GM19328 (cell line): ENCODE data around the gene EFNA5.

Experiments
- ATAC-seq: cut with Tn5 transposase; IDR thresholded peaks from one replicate; pipeline ENCODE4 v1.9.1; 2021; ENCODE audit warnings: mild to moderate bottlenecking, moderate library complexity; ENCODE audit not compliant: unreplicated experiment

Gene EFNA5

DNA sequence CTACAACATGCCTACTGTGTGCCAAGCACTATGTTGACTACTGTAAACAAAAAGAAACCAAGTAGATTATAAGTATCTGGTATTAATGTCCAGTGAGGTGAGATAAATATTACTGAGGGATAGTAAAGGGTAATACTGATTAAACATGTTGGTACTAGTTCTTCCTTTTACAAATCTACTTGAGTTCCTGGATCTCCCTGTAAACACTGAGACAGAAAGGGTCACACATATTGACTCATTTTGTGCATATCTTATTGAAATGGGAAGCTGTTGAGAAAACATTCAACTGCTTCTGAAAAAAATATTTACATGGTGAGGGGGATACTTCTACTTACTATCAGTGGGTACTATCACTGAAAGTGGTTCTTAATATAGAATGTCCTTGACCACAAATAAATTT lies 24.3 kb downstream of the EFNA5 start:
- ATAC-seq, result no peak

DNA sequence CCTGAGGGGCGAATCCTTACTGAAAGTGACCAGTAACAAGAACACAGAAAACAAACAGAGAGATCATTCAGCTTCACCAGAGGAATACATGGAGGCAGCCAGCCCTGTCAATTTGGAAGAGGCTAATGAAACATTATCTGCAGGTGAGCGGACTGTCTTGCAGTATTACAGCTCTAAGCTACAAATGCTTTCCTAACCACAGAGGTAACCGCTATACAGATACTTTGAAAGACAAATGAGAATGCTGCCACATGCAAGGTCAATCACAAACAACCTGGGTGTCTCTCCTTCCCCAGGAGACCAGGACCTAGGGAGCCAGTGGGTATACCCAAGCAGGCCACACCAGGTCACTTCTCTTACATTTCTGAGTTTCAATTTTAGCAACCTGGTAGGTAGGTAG lies 30.2 kb downstream of the EFNA5 start:
- no peak for ATAC-seq

DNA sequence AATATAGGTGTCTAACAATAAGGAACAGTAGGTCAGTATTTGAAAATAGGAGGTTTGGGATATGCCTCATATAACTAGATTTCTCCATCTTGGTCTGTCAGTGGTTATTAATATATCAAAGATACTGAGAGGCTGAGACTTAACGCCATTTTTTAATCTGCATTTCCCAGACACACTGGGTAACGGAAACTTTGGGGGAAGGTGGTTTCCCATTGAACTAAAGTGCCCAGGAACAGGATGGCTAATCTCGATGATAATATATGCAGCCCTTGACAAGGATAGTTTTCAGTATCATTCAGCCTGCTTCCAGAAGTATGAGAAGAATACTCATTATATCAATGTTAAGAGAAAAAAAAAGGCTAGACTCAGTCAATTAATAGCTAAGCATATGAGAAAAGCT lies 30.7 kb downstream of the EFNA5 start:
- ATAC-seq, result no peak

DNA sequence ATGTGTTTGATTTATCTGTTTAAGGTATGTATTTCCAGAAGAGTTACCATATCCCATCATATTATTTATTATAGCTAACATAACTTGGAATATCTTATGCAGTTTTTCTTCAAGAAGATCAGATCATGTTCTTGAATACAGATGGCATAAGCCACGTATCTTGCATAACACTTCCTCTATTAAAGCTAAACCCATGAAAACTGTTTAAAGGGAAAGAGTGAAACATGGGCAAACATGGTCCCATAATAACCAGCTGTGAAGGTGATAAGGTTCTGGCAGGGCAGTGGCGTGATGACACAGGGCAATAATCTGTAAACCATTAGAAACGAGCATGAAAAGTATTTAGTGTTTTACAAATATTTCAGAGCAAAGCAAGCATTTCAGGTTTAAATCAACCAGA lies 34.2 kb downstream of the EFNA5 start:
- no peak for ATAC-seq

DNA sequence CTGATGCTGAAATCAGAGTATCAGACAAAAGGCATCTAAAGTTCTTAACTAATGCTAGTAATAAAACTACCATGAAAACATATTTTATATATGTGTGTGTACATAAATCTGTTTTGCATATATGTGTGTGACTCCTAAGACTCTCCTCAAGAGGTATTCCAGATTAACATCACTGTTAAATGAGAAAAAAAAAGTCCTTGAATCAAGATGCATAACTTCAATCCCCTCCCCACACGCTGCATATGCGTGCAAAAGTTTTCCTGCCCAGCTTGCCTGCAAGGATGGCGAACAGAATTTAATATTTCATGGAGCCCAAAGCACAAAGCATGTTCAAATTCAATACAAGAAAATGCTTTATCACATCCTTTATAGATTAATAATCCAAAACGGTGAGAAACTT lies 34.7 kb downstream of the EFNA5 start:
- ATAC-seq, result no peak

DNA sequence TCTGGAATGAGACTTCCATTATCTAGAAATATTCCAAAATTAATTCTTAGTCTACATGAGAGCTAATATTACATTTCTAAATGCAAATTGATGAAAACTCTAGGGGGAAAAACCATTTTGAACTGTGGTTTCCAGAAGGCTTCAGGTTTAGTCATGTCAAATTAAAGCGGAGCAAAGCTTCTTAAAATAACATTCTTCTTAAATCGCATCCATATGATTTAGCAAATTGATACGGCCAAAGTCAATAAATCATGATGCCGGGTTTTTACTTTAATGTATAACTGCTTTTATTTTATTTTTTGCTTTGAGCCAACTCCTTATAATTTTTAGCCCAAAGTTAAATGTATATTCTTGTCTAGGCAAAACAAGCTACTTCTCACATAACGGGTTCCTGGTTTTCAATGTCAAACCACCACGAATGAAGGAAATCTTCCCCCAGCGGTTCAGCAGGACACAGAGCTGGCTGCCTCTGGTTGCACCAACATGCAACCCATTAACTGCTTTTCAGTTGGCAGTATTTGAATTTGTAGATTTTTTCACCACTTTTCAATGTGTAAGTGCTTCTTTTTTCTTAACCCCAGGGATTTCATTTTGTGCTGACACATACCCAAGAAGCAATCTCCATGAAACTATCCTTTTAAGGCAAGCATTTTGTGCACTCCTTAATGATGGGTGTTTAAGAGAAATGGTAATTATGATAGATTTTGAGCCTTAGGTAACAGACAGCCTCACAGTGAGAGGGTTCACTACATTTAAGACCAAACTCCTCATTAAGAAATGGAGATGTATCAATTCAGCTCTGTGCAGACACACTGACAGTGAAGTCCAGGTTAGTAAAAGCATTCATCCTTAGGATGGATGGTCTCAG lies 35.5 kb downstream of the EFNA5 start:
- no peak for ATAC-seq

DNA sequence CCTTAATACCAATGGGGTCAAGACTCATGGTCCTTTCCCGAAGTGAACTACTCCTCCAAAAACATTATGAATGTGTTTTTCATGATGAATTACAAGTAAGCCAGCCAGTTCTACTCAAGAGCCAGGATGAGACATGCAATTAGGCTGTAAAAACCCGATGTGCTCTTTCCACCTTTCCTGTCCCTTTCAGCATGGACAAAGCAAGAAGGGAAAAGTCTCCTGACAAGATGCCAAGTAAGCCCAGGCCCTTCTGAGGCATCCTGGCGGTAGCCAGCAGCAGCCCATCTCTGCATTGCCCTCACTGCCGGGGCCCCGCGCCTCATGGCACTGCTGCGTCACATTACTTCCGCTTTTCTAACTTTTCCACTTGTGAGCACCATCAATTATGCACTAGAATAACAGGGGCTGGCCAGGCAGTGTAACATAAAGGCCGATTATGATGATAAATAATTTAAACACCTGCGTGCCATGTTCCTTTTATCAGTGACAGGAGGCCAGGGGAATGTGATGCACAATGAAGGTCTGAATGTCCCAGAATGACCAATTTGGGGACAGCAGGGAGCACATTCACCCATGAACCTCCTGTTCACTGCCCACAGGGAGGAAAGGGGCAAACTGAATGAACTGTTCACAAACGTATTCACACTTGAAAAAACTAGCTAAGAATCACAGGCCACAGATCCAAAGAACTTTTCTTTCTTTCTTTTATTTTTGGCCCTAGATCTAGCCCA lies 37.4 kb downstream of the EFNA5 start:
- ATAC-seq, result no peak

DNA sequence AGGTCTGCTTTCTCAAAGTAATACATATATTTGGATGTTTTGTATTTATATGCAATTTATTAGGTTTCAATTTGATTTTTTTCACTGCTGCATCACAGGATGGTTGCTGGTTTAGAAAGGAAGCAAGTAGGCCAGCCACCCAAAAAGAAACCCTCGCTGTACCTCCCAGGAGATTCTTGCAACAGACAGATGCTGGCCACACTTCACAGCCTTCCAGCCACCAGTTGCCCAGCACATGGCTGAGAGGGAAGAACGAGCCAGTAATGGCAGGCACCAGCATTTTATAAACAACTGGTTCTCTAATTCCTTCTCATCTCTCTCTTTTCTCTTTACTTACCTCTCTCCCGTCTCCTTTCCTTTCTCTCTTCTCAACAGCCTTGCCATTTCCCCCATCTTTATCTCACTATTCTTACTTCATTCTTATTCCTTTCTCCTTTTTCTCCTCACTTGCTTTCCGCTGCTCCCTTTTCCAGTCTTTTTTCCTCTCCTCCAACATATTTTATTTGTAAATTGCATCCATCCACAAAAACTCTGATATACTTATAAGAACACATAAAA lies 38.9 kb downstream of the EFNA5 start:
- ATAC-seq, result no peak

DNA sequence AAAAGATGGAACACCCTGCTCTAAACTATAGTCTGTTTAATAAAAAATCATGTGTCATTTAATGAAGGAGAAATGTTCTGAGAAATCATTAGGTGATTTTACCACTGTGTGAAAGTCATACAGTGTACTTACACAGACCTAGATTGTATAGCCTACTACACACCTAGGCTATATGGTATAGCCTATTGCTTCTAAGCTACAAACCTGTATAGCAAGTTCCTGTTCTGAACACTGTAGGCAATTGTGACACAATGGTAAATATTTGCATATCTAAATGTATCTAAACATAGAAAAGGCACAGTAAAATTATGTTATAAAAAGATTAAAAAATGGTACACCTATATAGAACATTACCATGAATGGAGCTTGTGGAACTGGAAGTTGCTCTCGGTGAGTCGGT lies 40.6 kb downstream of the EFNA5 start:
- ATAC-seq, result no peak

DNA sequence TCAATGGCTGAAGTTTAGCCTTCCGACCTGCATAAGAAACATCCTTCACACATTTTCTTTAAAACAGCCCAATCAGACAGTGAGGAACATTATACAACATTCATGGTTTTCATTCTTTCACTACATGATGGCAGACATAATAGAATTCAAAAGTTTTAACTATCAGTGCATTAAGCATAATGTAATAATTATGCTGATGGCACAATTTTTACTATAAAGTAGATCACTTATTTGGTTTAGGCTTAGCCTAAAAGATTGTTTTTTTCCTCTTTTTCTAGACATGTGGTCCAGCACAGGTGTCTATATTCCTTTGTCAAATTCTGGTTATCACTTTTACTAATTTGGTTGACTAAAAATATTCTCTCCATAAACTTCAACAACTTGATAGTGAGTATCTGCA lies 46.5 kb downstream of the EFNA5 start:
- no peak for ATAC-seq

DNA sequence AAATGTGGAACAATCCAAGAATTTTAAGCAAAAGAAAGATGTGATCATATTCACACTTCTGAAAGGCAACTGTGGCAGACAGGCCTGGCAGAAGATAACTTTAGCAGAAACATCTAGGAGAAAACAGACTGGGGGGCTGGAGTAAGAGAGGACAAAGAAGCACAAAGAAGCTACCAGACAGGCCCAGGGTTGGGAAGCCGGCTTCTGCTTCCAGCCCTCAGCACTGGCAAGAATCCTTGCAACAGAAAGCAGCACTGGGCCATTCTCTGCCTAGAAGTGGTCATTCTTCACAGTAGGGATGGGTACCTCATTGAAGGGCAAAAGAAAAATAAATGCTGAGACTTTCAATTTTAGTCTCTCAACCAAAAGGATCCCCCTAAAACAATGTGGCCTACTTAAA lies 49.6 kb downstream of the EFNA5 start:
- ATAC-seq, result no peak

DNA sequence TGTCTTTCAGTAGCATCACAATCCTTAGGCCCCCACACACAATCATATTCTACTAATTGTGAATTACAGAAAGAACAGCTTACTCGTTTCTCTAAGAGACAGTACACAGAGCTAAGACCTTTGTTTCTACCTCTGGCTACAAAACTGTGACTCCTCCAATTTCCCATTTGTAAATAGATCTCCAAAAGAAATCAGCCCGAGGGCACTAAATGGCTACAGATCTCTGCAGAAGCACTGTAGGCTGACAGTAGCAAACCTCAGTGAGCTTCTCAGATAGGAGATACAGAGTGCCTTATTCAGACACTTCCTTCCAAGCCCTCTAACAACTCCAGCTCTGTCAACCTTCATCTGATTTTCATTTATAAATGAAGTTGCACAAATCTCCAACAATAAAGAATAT lies 51.0 kb downstream of the EFNA5 start:
- ATAC-seq, result no peak

DNA sequence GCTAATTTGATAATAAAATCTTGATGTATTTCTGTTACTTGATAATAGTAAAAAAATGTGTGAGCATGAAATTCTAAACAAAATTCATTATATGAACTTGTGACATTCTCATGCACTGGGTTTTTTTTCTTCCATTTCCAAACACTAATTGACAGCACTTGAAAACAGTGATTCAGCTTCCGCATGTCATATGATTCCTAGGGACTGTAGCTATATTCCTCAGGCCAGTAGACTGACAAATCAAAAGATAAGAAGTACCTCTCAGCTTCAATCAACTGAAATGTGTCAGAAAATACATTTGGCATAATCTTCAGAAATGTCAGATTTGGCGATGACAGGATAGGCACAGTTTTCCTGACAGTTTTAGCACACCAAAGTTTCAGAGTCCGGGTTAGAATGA lies 52.5 kb downstream of the EFNA5 start:
- no peak for ATAC-seq

DNA sequence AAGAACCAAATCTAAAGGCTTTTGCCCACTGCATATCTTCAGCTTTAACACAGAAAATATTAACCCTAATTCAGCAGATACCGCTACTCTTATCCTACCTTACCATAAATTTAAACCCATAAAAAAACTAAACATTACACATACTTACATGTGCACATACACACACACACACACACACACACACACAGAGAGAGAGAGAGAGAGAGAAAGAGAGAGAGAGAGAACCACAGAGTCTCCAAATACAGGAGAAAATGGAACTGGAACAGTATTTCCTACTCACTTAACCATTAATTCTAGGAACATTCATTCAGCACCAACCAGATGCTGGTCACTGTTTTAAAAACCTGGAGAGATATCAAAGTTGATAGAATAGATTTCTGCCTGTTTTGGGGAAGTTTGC lies 53.7 kb downstream of the EFNA5 start:
- ATAC-seq, result no peak

DNA sequence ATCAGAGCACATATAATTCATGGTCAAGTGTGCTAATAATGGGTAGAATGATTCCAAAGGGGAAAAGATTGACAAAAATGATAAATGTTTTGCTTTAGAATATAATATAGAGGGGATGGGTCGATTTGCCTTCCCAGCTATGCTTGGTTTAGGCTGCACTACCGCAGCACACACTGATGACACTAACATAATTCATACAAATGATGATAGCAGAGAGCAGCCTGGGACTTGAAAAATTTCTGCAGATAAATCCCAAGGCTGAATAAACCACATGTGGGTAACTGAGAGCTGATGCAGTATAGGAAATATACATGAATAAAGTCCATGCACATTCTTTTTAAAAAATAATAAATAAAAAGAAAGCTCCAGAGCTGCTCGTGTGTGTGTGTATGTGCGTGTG lies 54.5 kb downstream of the EFNA5 start:
- no peak for ATAC-seq

DNA sequence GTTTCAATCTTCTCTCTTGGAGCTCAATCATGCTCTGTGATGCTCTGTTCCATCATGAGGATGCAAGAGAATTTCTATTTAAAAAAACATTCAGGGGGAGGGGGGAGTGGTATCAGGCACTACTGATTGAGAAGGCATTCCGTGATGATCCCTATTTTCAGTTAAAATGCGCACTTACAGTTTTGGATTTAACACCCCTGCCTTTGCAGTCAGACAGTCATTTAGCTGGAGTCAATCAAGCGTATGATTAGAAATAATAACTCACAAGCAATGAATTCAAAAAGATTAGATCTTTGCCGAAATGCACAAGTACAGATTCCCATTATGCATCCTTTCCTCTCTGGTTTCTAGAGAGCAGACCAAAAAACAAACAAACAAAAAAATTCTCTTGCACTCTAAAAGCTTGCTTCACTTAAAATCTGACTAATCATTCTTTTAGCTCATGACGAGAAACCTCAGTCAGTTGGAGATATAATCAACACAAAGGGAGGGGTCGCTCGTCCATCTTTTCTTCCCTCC lies 55.4 kb downstream of the EFNA5 start:
- ATAC-seq, result no peak

DNA sequence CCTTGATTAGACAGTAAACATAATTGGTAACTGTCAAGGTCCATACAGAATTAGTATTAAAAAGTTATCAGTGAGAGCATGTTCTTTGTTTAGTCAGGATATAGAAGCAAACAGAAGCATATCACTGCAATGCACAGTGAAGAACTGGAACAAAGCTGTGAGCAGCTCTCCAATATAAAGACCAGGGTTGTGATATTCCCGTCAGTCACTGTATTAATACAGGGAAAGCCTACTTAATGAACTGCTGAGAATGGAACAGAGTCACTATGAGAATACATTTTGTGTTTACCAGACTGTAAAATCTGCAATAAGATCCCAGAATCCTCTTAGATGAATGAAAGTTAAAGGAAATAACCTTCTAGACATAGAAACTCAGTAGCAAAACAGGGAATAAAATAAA lies 58.2 kb downstream of the EFNA5 start:
- no peak for ATAC-seq

DNA sequence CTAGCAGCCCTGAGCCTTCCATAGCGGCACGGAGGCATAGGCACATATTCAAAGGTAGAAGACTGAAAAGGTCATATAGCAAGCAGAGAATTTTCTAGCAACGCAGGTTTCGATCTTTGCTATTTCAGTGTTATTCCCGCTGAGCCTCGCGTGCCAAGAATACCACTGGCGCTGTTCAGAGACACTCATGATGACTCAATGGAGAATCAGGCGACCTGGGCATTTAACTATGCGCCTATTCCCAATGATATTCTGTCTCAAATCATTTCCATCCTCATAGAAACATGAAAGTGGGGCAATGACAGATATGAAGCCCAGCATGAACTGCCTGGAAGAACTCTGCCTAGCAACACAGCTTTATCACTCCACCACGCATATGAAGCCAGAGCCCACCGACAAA lies 59.9 kb downstream of the EFNA5 start:
- ATAC-seq, result no peak

DNA sequence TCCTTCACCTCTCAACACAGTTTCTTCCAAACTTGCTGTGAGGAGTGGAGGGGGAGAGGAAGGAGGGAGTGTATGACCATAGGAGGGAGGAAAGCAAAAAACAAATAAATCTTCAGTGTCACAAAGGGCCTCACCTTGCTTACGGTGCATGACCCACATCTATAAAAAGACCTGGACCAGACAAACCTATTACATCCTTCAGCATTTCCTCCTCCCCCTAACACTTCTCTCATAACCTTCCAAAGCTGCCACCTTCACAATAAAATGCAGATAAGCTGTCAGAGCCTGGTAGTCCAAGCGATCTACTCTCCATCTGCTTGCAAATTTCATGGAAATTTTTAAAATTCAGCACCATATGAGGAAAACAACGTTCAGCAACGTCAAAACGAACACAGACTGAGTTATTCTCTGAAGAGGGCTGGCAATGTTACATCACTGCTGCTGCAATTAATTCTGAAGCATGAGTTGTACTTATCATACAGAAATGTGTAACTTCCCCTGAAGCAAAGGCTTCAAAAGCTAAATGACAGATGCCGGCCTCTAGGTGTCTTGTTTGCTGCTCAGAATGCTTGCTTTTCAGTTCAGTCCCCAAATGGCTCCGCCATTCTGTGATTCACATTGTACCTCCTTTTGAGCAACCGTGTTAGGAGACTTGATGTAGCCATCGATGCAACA lies 62.9 kb downstream of the EFNA5 start:
- no peak for ATAC-seq

DNA sequence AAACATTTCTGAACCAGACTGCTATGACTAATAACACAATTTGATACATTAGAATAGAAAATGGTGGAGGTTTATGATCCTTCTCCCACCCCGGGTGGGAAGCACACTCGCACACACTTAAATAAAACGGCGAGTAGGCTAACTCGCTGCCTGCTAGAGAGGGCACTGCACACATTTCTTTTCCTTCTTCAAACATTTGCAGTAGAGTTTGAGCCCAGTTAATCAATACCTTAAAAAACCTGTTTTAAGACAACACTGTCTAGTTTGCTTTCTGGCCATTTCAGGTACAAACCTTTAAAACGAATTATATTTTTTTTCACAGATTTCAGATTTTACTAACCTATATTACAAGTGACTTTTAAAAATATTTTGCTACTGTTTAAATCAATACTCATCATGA lies 63.5 kb downstream of the EFNA5 start:
- ATAC-seq, result no peak

DNA sequence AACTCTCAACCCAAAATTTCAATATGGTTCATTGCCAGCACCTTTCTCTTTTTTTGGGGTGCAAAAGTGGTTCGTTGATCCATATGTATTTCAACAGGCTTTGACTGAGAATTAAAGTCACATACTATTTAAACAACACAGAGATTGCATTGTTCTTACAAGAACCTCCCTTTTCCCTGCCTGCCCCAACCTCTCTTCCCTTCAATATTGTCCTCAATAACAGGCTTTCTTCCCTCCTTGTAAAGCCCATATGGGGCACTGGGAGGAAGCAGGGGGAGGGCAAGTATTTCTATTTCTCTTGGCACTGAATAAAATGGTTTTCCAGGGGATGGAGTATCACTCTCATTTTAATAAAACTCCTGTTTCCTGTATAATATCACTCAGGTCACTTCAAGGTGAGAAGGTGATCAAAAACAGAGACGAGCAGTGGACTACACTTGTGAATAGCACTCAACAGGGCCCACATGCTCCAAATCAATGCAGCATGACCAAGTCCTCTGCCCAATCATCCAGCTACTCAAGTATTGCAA lies 65.1 kb downstream of the EFNA5 start:
- no peak for ATAC-seq
